Measurements from ENCODE around the gene ARTN. TPM values are rescaled to one million over a fixed set of nuclear protein-coding genes. Genes with fewer than 3 reads are reported as not detected.

The ARTN gene
- total RNA-seq, 1 donor from 2014 or later = 7.4 TPM

DNA sequence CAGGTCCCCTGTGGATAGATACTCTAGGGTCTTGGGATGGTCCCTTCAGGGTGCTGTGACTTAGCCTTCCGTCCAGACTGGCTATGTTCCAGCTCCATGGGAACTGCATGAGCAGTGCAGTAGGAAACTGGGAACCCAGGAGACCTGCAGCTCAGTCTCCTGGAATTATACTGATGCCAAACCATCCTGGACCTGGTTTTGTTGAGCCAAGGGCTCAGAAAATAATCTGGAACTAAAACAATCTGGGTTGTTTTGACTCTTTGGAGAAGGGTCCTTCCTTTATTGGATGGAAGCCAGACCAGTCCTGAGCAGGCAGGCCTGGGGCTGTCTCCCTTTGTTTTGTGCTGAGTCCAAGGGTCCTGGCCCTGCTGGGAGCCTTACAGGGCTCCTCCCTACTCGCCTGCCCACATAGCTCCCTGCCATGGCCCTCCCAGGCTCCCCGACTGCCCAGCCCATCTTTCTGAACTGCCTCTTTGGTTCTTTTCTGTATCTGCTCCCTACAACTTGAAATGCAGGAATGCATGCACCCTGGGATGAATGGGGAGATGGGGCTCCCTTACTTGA lies 14.4 kb downstream of the ARTN start:
- no peak for ATAC-seq

DNA sequence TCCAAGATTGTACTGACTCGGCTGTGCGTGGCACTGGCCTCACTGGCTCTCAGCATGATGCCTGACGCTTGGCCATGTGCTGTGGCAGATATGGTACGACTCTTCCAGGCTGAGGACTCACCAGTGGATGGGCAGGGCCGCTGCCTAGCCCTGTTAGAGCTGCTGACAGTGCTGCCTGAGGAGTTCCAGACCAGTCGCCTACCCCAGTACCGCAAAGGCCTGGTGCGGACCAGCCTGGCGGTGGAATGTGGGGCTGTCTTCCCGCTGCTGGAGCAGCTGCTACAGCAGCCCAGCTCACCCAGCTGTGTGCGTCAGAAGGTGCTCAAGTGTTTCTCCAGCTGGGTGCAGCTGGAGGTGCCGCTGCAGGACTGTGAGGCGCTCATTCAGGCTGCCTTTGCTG lies 16.1 kb downstream of the ARTN start:
- ATAC-seq = no peak

DNA sequence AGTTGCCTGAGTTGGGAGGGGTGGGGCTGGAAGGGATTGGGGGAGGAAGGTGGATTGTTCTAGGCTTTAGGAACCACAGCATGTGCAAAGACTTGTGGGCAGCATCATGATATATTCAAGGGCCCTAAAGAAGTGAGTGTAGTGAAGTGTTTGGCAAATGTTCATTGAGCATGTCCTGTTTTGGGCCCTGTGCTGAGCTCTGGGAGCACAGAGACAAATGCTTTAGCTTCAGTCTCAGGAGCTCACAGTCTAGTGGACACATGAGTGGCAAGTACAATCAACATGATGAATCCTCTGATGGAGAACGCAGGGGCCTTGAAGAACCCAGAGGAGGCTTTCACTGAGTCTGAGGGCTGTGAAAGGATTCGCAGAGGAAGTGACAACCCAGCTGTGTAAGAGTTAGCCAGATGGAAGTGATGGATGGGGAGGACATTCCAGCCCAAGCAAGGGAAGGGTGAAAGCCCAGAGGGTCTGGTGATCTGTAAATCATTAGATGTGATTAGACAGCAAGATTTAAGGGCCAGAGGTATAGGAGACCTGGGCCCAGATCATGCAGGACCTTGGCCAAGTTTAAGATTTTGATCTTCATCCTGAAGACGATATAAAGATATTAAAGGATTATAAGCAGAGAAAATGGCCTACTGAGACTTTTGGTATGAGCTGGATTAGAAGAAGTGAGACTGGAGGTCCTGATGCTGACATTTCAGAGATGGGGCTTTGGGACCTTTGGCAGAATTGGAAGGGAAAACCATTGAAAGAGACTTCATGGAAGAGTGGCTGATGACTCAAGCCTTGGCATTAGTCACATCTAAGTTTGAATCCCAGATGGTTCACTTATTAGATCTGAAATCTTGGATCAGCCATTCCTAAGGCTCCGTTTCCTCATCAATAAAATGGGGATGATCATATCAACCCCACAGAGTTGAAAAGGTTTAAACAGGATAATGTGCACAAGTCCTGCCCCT lies 17.7 kb downstream of the ARTN start:
- no peak for ATAC-seq

DNA sequence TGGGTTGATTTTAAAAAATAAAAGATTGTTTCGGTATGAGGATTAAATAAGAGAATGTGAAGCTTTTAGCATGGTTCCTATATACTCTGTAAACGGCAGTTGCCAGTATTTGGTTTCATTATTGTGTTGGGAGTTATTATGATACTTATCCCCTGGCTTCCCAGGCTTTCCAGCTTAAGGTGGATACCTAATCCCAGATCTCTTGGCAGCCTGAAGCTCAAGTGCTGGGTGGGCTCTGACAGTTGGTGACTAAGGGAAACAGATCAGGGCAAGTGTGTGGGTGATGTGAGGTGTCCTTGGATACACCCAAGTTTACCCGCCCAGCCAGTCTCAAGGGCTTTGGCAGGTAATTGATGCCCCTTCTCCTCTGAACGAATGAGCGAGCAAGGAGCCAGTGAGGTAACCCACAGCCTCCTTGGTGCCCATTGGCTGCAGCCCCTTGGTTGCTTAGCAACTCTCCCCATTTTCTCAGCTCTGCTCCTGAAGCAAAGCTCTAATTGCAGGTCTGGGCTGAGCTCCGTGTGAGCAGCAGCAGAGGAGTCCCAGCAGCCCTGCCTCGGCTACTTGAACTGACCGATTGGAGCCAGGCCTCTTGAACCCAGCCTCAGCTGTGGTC lies 19.2 kb downstream of the ARTN start:
- ATAC-seq = peak; percentile 47

DNA sequence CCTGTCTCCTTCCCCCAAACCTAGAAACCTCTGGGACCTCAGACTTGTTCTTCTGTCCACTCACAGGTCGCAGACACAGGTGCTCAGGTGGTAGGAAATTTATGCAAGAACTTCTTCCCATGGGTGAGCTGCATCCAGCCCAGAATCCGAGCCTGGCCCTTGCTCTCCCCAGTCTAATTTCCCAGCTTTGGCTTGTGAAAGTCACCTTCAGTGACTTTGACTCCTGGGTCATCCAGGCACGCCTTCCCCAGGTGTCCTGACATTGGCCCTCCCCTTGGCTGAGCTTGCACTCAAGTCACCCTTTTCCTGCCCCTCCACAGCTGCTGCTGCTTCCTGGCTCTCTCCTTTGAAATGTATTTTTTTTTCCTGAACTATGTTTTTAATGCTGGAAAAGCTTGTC lies 19.8 kb downstream of the ARTN start:
- ATAC-seq = no peak

DNA sequence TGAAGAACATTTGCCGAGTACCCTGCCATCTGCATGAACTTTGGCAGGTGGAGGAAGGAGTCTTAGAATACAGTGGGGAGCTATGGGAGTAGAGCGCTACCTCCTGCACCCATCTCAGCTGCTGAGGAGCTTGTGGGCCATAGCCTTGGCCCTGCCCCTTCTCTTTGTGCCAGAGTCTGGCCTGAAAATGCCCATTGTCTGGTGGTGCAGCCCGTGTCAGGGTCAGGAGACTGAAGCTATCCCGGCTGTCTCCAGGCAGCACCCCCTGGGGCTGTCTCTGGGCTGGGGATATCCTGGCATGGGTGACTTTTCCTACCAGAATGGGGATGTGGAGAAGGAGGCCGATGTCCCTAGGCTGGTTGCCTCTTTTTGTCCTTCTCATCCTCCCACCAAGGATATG lies 20.4 kb downstream of the ARTN start:
- ATAC-seq = no peak

DNA sequence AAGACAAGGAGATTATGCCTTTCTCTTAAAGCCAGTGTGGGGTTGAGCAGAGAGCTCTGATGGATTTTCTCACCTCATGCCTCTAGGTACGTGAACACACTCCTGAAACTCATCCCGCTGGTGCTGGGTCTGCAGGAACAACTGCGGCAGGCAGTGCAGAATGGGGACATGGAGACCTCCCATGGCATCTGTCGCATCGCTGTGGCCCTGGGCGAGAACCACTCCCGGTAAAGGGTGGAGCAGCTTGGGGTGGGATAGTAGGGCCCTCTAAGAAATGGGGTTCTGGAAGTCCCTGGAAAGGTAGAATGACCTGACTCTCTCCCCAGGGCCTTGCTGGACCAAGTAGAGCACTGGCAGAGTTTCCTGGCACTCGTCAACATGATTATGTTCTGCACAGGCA lies 22.6 kb downstream of the ARTN start:
- no peak for ATAC-seq

DNA sequence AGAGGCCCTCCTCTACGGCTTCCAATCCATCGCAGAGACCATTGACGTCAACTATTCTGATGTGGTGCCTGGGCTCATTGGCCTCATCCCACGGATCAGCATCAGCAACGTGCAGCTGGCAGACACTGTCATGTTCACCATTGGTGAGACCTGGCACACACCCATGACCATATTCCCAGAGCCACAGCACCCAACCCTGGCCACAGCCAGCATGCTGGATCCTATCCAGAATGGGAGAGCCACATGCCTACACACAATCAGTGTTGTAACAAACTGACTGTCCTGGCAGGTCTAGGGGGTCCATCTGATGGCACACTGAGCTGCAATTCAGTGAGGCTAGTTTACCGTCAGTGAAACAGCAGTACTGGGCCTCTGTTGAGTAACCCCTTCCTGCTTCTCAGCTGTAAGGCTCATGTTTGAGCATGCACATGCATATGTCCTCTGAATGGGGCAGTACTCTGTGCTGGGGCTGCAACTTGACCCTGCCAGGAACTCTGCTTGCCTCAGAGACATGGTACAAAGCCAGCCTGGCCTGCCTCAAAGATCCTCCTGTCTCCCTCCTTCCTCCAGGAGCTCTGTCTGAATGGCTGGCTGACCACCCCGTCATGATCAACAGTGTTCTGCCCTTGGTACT lies 23.9 kb downstream of the ARTN start:
- ATAC-seq = peak; percentile 54

DNA sequence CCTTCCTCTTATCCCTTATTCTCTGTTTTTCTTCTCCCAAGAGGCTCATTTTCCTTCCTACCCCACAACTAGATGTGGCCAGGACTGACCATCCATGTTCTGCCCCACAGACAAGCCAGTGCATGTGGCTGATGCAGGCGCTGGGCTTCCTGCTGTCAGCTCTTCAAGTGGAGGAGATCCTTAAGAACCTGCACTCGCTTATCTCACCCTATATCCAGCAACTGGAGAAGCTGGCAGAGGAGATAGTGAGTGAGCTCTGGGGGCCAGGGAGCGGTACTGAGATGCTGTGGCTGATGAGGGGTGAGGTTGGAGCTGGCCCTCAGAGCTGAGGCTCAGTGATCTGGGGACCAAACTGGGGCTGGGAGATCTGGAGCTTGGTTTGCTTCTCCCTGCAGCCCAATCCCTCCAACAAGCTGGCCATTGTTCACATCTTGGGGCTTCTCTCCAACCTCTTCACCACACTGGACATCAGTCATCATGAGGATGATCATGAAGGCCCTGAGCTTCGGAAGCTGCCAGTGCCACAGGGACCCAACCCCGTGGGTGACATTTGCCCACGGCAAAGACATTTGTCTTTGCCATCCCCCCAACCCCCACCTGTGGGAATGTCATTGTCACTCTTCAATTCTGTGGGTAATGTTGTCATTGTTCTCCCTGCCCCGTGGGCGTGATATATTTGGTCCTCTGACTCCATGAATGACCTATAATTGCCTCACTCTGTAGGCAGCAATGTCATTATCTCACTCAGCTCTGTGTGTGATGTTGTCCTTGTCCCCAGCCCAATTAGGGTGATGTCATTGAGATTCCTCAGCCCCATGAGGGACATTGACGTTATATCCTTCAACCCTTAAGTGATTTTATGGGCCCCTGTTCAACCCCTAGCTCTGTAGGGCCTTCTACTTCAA lies 25.0 kb downstream of the ARTN start:
- ATAC-seq = no peak

DNA sequence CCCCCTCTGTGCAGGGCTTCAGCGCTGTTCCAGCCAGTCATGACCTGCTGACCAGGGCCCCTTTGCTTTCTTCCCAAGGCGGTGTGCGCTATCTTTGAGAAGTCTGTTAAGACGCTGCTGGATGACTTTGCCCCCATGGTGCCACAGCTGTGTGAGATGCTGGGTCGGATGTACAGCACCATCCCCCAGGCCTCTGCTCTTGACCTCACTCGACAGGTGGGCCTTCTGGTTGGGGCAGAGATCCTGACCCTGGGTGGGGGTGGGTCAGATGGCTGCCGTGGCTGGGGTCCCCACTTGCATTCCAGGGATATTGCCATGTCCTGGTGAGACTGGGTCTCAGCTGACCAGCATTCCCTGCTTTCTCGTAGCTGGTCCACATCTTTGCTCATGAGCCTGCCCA lies 27.2 kb downstream of the ARTN start:
- ATAC-seq = no peak

DNA sequence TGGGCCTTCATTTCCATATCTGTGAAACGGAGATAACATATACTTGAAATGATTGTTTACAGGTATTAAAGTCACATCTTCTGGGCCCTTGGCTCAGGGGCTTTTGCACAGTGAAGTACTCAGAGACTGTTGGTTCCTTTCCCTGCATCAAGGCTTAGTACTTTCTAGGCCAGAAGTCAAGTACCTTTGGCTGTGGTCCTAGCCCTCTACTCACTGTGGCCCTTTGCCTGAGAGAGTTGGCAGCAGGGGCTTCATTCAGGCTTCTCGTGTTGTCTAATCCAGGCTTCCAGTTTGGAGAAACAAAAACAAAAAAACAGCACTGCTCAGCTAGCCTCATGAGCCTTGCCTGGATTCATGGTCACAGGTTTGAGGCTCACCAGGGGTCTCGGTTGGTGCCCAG lies 28.1 kb downstream of the ARTN start:
- ATAC-seq = no peak

DNA sequence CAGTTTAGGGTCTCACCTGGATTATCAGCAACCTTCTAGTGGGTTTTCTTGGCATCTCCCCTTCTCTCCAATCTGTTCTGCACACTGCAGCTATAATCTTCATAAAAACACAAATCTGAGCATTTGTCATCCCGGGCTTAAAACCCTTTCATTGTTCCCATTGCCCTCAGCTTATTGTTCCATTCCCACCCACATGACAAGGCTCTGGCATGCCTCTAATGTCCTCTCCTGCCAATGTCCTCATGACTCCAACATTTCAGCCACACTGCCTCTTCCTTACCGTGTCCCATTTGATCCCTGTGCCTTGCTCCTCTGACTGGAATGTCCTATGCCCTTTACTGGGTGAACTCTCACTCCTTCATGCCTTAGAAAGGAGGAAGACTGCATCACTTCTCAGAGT lies 28.7 kb downstream of the ARTN start:
- ATAC-seq = no peak

DNA sequence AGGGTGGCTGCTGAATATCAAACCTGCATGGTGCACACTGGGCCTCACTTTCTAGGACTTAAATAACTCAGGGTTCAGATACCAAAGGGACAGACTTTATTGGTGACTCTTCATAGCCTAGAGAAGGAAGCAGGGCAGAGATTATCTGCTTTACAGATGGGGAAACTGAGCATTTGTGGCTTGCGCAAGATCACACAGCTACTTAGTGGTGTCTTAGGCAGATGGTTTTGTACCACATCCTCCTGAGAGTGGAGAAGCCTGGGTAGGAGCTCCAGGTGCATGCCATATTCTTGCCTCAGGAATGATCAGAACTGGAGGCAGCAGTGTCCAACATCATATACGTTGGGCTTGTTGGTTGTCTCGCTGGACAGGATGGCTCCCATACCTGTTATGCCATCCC lies 29.4 kb downstream of the ARTN start:
- ATAC-seq = no peak

DNA sequence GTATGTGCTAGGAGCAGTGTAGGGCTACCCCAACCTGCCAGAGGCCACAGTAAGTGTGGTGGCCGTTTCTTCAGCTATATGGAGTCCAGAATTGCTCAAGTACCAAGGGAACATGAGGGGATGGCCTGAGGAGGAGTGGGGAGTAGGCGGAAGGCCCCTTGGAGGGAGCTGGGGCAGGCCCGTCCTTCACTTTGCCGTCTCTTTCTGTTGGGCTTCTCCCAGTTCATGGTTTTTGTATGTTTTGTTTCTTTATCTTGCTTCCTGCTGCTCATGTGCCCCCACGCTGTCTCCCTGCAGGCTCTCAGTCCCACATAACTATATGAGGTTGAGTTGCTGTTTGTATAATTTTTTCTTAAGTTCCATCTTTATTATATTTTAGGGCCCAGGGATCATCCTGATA lies 30.3 kb downstream of the ARTN start:
- no peak for ATAC-seq

DNA sequence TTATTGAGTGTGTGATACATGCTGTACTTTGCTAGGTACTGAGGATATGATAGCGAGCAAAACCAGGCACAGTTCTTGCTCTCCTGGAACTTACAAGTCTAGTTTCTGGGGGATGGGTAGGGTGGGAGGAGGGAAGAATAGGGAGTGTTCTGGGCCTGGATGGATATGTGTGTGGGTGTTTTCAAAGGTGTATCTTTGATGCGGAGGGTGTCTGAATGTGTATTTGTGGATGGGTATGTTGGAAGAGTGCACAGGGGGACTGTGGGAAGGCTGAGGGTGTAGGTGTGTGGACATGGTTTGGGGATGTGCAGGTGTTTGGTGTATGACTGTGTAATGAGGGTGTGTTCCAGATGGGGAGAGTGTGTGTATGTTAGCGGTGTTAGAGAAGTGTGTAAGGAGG lies 31.7 kb downstream of the ARTN start:
- ATAC-seq = no peak

DNA sequence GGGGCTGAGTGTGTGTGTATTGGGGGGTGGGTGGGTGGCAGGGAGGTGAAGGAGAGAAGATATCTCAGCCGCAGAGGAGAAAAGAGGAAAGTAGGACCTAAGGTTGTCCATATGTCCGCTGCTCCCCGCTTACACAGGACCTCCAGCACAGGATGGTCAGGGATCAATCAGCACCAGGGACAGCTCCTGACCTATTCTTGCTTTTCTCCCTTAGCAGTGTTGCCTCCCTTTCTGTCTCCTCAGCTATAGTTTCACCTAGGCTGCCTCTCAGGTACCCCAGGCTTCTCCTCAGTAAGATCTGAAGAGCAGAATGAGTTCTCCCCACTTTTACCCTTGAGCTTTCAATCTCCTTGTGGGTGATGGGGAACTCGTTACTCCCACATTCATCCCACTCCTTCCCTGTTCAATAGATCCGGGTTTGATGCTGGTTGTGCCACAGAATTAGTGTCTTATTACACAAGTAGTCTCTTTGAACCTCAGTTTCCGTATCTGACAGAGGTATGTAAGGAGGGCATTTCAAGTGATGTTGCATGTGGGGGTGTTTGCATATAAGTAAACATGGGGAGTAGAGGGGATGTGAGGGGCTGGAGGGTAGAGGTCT lies 34.8 kb downstream of the ARTN start:
- ATAC-seq = no peak

DNA sequence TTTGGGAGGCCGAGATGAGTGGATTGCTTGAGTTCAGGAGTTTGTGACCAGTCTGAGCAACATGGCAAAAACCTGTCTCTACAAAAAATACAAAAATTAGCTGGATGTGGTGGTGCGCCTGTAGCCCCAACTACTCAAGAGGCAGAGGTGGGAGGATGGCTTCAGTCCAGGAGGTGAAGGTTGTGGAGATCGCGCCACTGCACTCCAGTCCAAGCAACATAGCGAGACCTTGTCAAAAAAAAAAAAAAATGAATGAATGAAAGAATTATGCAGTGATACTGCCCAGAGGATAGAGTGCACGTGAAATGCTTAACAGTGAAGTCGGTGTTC lies 35.8 kb downstream of the ARTN start:
- no peak for ATAC-seq

DNA sequence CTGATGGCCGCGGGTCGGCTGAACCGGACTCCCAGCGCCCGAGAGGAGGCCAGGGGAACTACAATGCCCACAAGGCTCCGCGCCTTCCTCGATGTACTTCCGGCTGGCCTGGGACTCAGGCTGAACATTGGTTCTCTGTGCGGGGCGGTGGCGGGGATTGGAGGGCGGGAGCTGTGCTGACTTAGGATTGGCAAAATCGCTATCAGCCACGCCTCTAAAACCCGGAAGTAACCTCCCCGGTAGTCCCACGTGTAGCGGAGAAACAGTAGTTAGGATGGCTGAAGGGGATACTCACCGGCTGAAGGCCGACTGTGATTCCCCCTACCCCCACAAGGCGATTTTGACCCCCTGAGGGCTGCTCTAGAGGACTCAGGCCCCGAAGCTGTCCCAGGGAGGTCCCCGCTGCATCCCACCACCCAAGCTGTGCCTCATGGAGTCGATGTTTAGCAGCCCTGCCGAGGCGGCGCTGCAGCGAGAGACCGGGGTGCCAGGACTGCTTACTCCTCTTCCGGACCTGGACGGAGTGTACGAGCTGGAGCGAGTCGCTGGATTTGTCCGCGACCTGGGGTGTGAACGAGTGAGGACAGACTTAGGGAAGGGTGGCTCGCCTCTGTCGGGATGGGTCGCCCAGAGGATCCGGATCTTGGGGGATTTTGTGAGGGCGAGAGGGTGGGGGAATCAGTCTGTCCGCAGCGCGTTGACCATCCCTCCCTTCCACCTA lies 36.3 kb downstream of the ARTN start, which contains the start of gene DPH2:
Gene DPH2, plus strand, starts transcription at position 265 of the 721 bp plus-strand sequence. Its CDS starts 166 bp downstream, at position 431.
- peak; percentile 87 for ATAC-seq

DNA sequence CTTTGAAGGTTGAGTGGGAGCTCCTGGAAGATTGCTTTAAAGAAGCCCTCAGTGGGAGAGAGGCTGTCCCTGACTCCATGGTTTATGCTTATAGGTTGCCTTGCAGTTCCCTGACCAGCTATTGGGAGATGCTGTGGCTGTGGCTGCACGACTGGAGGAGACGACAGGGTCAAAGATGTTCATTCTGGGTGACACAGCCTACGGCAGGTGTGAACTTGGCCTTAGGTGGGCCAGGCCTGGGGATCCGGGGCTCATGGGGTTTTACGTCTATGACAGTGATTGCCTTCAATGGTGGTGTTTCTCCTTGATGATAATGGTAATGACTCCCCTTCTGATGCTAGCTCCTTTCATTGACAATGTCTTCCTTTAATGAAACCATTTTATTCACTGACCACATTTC lies 36.9 kb downstream of the ARTN start:
- ATAC-seq = no peak

DNA sequence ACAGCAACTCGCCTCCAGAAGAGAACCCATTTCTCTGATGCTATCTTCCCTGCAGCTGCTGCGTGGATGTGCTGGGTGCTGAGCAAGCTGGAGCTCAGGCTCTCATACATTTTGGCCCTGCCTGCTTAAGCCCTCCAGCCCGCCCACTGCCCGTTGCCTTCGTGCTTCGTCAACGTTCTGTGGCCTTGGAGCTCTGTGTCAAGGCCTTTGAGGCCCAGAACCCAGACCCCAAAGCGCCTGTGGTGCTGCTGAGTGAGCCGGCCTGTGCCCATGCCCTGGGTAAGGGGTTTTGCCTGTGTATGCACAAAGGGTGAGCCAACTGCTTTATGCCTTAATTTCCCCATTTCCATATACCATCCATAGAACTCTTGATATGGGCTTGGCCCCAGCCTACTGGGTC lies 37.3 kb downstream of the ARTN start:
- no peak for ATAC-seq

DNA sequence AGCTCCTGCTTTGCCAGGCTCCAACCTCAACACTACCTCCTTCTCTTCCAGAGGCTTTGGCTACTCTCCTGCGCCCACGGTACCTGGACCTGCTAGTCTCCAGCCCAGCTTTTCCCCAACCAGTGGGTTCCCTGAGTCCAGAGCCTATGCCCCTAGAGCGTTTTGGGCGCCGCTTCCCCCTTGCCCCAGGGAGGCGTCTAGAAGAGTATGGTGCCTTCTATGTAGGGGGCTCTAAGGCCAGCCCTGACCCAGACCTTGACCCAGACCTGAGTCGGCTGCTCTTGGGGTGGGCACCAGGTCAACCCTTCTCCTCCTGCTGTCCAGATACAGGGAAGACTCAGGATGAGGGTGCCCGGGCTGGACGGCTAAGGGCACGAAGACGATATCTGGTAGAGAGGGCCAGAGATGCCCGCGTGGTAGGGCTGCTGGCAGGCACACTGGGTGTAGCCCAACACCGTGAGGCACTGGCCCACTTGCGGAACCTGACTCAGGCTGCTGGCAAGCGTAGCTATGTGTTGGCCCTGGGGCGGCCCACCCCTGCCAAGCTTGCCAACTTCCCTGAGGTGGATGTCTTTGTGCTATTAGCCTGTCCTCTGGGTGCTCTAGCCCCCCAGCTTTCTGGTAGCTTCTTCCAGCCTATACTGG lies 37.9 kb downstream of the ARTN start:
- ATAC-seq = no peak

Measured in esophagus mucosa (tissue), 1 donor.